OCI-LY3 (cell line): Measurements from ENCODE around the gene RPUSD1.

Experiments used
- H2AFZ ChIP-seq: fragments of 200-600, 300-600 bp; shearing (Covaris generic); 2 replicates; pipeline ENCODE4 v1.6.0; 2014; ENCODE audit warnings: antibody characterized with exemption, low read depth, low read length
- H3K27ac ChIP-seq: fragments of 200-600, 300-600 bp; sonication (generic); 2 replicates; pipeline ENCODE4 v1.5.1; 2014; ENCODE audit warnings: mild to moderate bottlenecking, low read length, moderate library complexity, mixed read lengths
- H3K27me3 ChIP-seq: fragments of 200-600, 300-600 bp; sonication (generic); 2 replicates; pipeline ENCODE4 v1.6.1; 2014; ENCODE audit warnings: low read depth, low read length, mixed read lengths
- H3K36me3 ChIP-seq: fragments of 200-600, 300-600 bp; sonication (generic); replicated peaks from 2 replicates; pipeline ENCODE3; 2014; ENCODE audit warnings: low read depth, low read length, mixed read lengths
- H3K4me1 ChIP-seq: fragments of 300-600, 200-600 bp; sonication (generic); 2 replicates; pipeline ENCODE4 v1.6.1; 2014; ENCODE audit warnings: low read length, mixed read lengths
- H3K4me2 ChIP-seq: fragments of 200-600, 300-600 bp; sonication (generic); 2 replicates; pipeline ENCODE4 v1.6.1; 2014; ENCODE audit warnings: low read length, mixed read lengths
- H3K4me3 ChIP-seq: fragments of 300-600, 200-600 bp; sonication (generic); 2 replicates; pipeline ENCODE4 v1.5.1; 2014; ENCODE audit warnings: antibody characterized with exemption, mild to moderate bottlenecking, low read length, moderate library complexity
- H3K79me2 ChIP-seq: fragments of 300-600, 200-600 bp; shearing (Covaris generic); 2 replicates; pipeline ENCODE4 v1.6.1; 2014; ENCODE audit warnings: mild to moderate bottlenecking, low read length, mixed read lengths
- H3K9ac ChIP-seq: fragments of 300-600, 200-600 bp; shearing (Covaris generic); 2 replicates; pipeline ENCODE4 v1.6.0; 2014; ENCODE audit warnings: mild to moderate bottlenecking, low read length, moderate library complexity
- H3K9me3 ChIP-seq: fragments of 200-600, 300-600 bp; shearing (Covaris generic); 2 replicates; pipeline ENCODE4 v1.6.1; 2014; ENCODE audit warnings: low read length, mixed read lengths; ENCODE audit not compliant: insufficient read depth
- H4K20me1 ChIP-seq: fragments of 200-600, 300-600 bp; sonication (generic); 2 replicates; pipeline ENCODE4 v1.6.1; 2016; ENCODE audit warnings: low read length, mixed read lengths; ENCODE audit not compliant: insufficient read depth
- CTCF ChIP-seq: fragments of 200-600, 300-600 bp; sonication (generic); IDR thresholded peaks from 2 replicates; pipeline ENCODE4 v1.5.1; 2014; ENCODE audit warnings: antibody characterized with exemption, low read length, low read depth
- EZH2phosphoT487 ChIP-seq: fragments of 200-600 bp; shearing (Covaris generic); IDR thresholded peaks from 2 replicates; pipeline ENCODE4 v1.6.1; 2018; ENCODE audit warnings: antibody characterized with exemption, mixed run types, low read depth

The RPUSD1 gene

GRCh38 chr16:764184-764750 lies 23.9 kb downstream of the RPUSD1 start:
- Histone ChIP-seq H3K36me3 (no peaks in the 10 kb centered on the region), H3K27me3 (no peaks in the 10 kb centered on the region), H3K9ac (no peak overlapping the region), H3K4me1 (no peaks in the 10 kb centered on the region), H3K27ac (no peak overlapping the region), H3K9me3 (no peaks in the 10 kb centered on the region), H4K20me1 (no peaks in the 10 kb centered on the region), H3K4me3 (no peak overlapping the region), H3K79me2 (no peaks in the 10 kb centered on the region), H3K4me2 (no peak overlapping the region), H2AFZ (no peak overlapping the region)
- TF ChIP-seq CTCF (no peak), EZH2phosphoT487 (no peak)

- H3K27me3 ChIP-seq = no peaks in the 10 kb centered on the region
- H4K20me1 ChIP-seq = no peaks in the 10 kb centered on the region
- no peak overlapping the region for H3K4me3 ChIP-seq
- H3K79me2 ChIP-seq = no peaks in the 10 kb centered on the region
- H3K4me1 ChIP-seq = no peaks in the 10 kb centered on the region
- H3K27ac ChIP-seq = no peak overlapping the region
- no peak overlapping the region for H3K9ac ChIP-seq
- no peaks in the 10 kb centered on the region for H3K36me3 ChIP-seq
- no peak overlapping the region for H3K4me2 ChIP-seq
- TF ChIP-seq EZH2phosphoT487 (no peak), CTCF (no peak)
- no peaks in the 10 kb centered on the region for H3K9me3 ChIP-seq
- H2AFZ ChIP-seq = no peak overlapping the region
These were observed 24.6 kb downstream of the RPUSD1 start for GRCh38 chr16:763369-764183.

- no peak overlapping the region for H3K27ac ChIP-seq
These were observed 25.4 kb downstream of the RPUSD1 start for GRCh38 chr16:762595-763268.

More at GRCh38 chr16:762595-763268, 25.4 kb downstream of the RPUSD1 start:
- Histone ChIP-seq H3K4me3 (no peak overlapping the region), H2AFZ (no peak overlapping the region), H3K36me3 (no peaks in the 10 kb centered on the region), H3K9ac (no peak overlapping the region), H3K4me2 (no peak overlapping the region), H3K4me1 (no peaks in the 10 kb centered on the region), H3K27me3 (no peaks in the 10 kb centered on the region), H3K79me2 (no peaks in the 10 kb centered on the region), H4K20me1 (no peaks in the 10 kb centered on the region), H3K9me3 (no peaks in the 10 kb centered on the region)
- no peak for TF ChIP-seq CTCF
- TF ChIP-seq EZH2phosphoT487 = no peak
